ENCODE results near the gene L3MBTL3. TPM values are rescaled to one million over a fixed set of nuclear protein-coding genes. Genes with fewer than 3 reads are reported as not detected.
A peak's percentile ranks its signal among the peaks of the same experiment; 100 is the strongest.
"Not testable (repeated sequence)": the region's sequence is repeated elsewhere in the genome, so short reads cannot be mapped to it uniquely, and the experiment has no call there.

Gene L3MBTL3
- total RNA-seq, 1 donor from 2014 or later = 22.2 TPM

- Histone ChIP-seq H3K27ac (ENCODE audit: low read depth, low read length) (no peak overlapping the region), H3K27me3 (ENCODE audit: insufficient read depth, low read length) (no peaks in the 10 kb centered on the region), H4K20me1 (ENCODE audit: insufficient read depth, low read length) (no peaks in the 10 kb centered on the region), H3K4me2 (ENCODE audit: low read length) (no peak overlapping the region), H3K79me2 (ENCODE audit: insufficient read depth, low read length) (no peaks in the 10 kb centered on the region), H3K36me3 (ENCODE audit: insufficient read depth, low read length) (peaks cover 13% of the 10 kb centered on the region), H3K9ac (ENCODE audit: low read length) (no peak overlapping the region), H3K9me3 (ENCODE audit: insufficient read depth, low read depth, low read length) (no peaks in the 10 kb centered on the region), H3K4me1 (ENCODE audit: insufficient read depth, low read length) (no peaks in the 10 kb centered on the region), H2AFZ (ENCODE audit: low read depth, low read length) (no peak overlapping the region), H3K4me3 (ENCODE audit: insufficient read depth, low read depth, low read length) (no peak overlapping the region)
- no peak for FAIRE-seq
- H3K4me3 Mint-ChIP-seq (ENCODE audit: unreplicated experiment) = no peak overlapping the region
- H3K4me1 Mint-ChIP-seq (ENCODE audit: low read depth, unreplicated experiment) = peaks cover 6% of the 10 kb centered on the region
- peaks cover 2% of the 10 kb centered on the region for H3K9me3 Mint-ChIP-seq (ENCODE audit: unreplicated experiment)
- TF ChIP-seq EZH2 (IDR thresholded peaks at IDR 0.05; ENCODE audit: insufficient read depth, low read length) (no peak), CTCF (IDR thresholded peaks at IDR 0.05; ENCODE audit: insufficient read depth, low read depth, low read length) (peak; percentile 17)
- H3K27me3 Mint-ChIP-seq (ENCODE audit: low read depth, unreplicated experiment) = no peaks in the 10 kb centered on the region
- H3K27ac Mint-ChIP-seq (ENCODE audit: unreplicated experiment) = no peak overlapping the region
- DNase-seq (ENCODE audit: low read depth) = no peak
- H3K36me3 Mint-ChIP-seq (ENCODE audit: low read depth, unreplicated experiment) = no peaks in the 10 kb centered on the region
Observed at GRCh38 chr6:130148181-130148580, 129.8 kb downstream of the L3MBTL3 start.

DNA sequence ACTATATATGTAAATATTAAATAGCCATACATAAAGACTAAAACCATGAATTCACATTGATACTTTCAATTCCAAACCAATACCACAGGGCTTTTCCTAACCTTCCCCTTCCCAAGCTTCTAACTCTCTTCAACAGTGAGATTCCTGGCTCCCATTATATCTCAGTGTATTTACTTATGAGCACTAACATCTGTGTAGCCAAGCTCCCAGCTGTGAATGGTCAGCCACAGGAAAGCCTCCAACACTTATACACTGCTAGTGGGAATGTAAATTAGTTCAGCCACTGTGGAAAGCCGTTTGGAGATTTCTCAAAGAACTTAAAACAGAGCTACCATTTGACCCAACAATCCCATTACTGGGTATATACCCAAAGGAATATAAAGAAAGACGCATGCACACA lies 130.6 kb downstream of the L3MBTL3 start:
- H3K27ac ChIP-seq (ENCODE audit: low read depth, low read length); H3K9ac ChIP-seq (ENCODE audit: low read length); H3K36me3 ChIP-seq (ENCODE audit: insufficient read depth, low read length); H3K79me2 ChIP-seq (ENCODE audit: insufficient read depth, low read length); H3K27ac Mint-ChIP-seq (ENCODE audit: unreplicated experiment); H3K4me2 ChIP-seq (ENCODE audit: low read length); H3K4me3 Mint-ChIP-seq (ENCODE audit: unreplicated experiment); DNase-seq (ENCODE audit: low read depth); H3K9me3 ChIP-seq (ENCODE audit: insufficient read depth, low read depth, low read length); H2AFZ ChIP-seq (ENCODE audit: low read depth, low read length); H3K27me3 ChIP-seq (ENCODE audit: insufficient read depth, low read length); H3K36me3 Mint-ChIP-seq (ENCODE audit: low read depth, unreplicated experiment); H3K4me1 ChIP-seq (ENCODE audit: insufficient read depth, low read length); H3K27me3 Mint-ChIP-seq (ENCODE audit: low read depth, unreplicated experiment); H3K4me1 Mint-ChIP-seq (ENCODE audit: low read depth, unreplicated experiment); FAIRE-seq; H4K20me1 ChIP-seq (ENCODE audit: insufficient read depth, low read length); H3K9me3 Mint-ChIP-seq (ENCODE audit: unreplicated experiment); H3K4me3 ChIP-seq (ENCODE audit: insufficient read depth, low read depth, low read length): not testable (repeated sequence)

GRCh38 chr6:130150906-130151305 lies 132.5 kb downstream of the L3MBTL3 start:
- Histone ChIP-seq H2AFZ (ENCODE audit: low read depth, low read length) (no peak overlapping the region), H3K27ac (ENCODE audit: low read depth, low read length) (no peak overlapping the region), H3K9ac (ENCODE audit: low read length) (no peak overlapping the region), H3K36me3 (ENCODE audit: insufficient read depth, low read length) (peaks cover 6% of the 10 kb centered on the region), H3K27me3 (ENCODE audit: insufficient read depth, low read length) (no peaks in the 10 kb centered on the region), H4K20me1 (ENCODE audit: insufficient read depth, low read length) (no peaks in the 10 kb centered on the region), H3K9me3 (ENCODE audit: insufficient read depth, low read depth, low read length) (no peaks in the 10 kb centered on the region), H3K79me2 (ENCODE audit: insufficient read depth, low read length) (no peaks in the 10 kb centered on the region), H3K4me1 (ENCODE audit: insufficient read depth, low read length) (no peaks in the 10 kb centered on the region), H3K4me2 (ENCODE audit: low read length) (no peak overlapping the region), H3K4me3 (ENCODE audit: insufficient read depth, low read depth, low read length) (no peak overlapping the region)
- Mint-ChIP-seq H3K4me1 (ENCODE audit: low read depth, unreplicated experiment) (no peaks in the 10 kb centered on the region), H3K27ac (ENCODE audit: unreplicated experiment) (no peak overlapping the region), H3K36me3 (ENCODE audit: low read depth, unreplicated experiment) (no peaks in the 10 kb centered on the region), H3K27me3 (ENCODE audit: low read depth, unreplicated experiment) (no peaks in the 10 kb centered on the region), H3K4me3 (ENCODE audit: unreplicated experiment) (no peak overlapping the region), H3K9me3 (ENCODE audit: unreplicated experiment) (peaks cover 2% of the 10 kb centered on the region)
- TF ChIP-seq CTCF (IDR thresholded peaks at IDR 0.05; ENCODE audit: insufficient read depth, low read depth, low read length) (no peak), EZH2 (IDR thresholded peaks at IDR 0.05; ENCODE audit: insufficient read depth, low read length) (no peak)
- DNase-seq (ENCODE audit: low read depth) = no peak
- FAIRE-seq = no peak

Data from astrocyte (in vitro differentiated cells and primary cell).